NCI-H2081 treated with DMSO at 0.1 percent for 48 hours (cell line): Measurements from ENCODE around the gene MOXD1.
"Not testable (repeated sequence)": the region's sequence is repeated elsewhere in the genome, so short reads cannot be mapped to it uniquely, and the experiment has no call there.

Source experiments
- DNase-seq: peaks from one replicate; lab custom pipeline; 2025; lab: John Stamatoyannopoulos, UW

Gene MOXD1

GRCh38 chr6:132354517-132355167, 46.6 kb downstream of the MOXD1 start:
- no peak for DNase-seq

GRCh38 chr6:132351986-132352385, 49.3 kb downstream of the MOXD1 start:
- not testable (repeated sequence) for DNase-seq

- no peak for DNase-seq
Measured at GRCh38 chr6:132348231-132348630, 53.0 kb downstream of the MOXD1 start.

GRCh38 chr6:132344811-132345210, 56.5 kb downstream of the MOXD1 start:
- DNase-seq = no peak

GRCh38 chr6:132341646-132342045, 59.6 kb downstream of the MOXD1 start:
- DNase-seq = no peak

GRCh38 chr6:132334521-132334885, 66.8 kb downstream of the MOXD1 start:
- no peak for DNase-seq

- no peak for DNase-seq
Measured at GRCh38 chr6:132333639-132334520, 67.4 kb downstream of the MOXD1 start.

GRCh38 chr6:132330759-132331158, 70.5 kb downstream of the MOXD1 start:
- no peak for DNase-seq

GRCh38 chr6:132322398-132322797, 78.9 kb downstream of the MOXD1 start:
- no peak for DNase-seq

GRCh38 chr6:132320007-132320406, 81.3 kb downstream of the MOXD1 start:
- DNase-seq = no peak

- no peak for DNase-seq
Measured at GRCh38 chr6:132316970-132317369, 84.3 kb downstream of the MOXD1 start.

GRCh38 chr6:132314432-132314831, 86.8 kb downstream of the MOXD1 start:
- DNase-seq = no peak

GRCh38 chr6:132310921-132311320, 90.4 kb downstream of the MOXD1 start:
- DNase-seq = no peak

- DNase-seq = not testable (repeated sequence)
Measured at GRCh38 chr6:132310151-132310550, 91.1 kb downstream of the MOXD1 start.

- no peak for DNase-seq
Measured at GRCh38 chr6:132304891-132305305, 96.4 kb downstream of the MOXD1 start.

- DNase-seq = no peak
Measured at GRCh38 chr6:132300323-132300949, 100.8 kb downstream of the MOXD1 start.

GRCh38 chr6:132298344-132298949, 102.8 kb downstream of the MOXD1 start:
- no peak for DNase-seq

- no peak for DNase-seq
Measured at GRCh38 chr6:132289756-132290155, 111.5 kb downstream of the MOXD1 start.

- no peak for DNase-seq
Measured at GRCh38 chr6:132287101-132287500, 114.2 kb downstream of the MOXD1 start.

- DNase-seq = no peak
Measured at GRCh38 chr6:132286298-132287019, 114.8 kb downstream of the MOXD1 start.

GRCh38 chr6:132285004-132285780, 116.1 kb downstream of the MOXD1 start:
- no peak for DNase-seq
